SU-DHL-6 (cell line): ENCODE measurements around the gene OR1J4.

ENCODE experiments used
- EZH2phosphoT487 ChIP-seq: fragments of 200-600 bp; sonication (generic), shearing (Covaris generic); conservative IDR thresholded peaks from 2 replicates; pipeline ENCODE4 v1.6.1; 2018; ENCODE audit warnings: mild to moderate bottlenecking, antibody characterized with exemption, low read length, moderate library complexity, mixed read lengths
- TF ChIP-seq, protein P1 (sequence below): fragments of 200-600 bp; sonication (generic); IDR thresholded peaks from one replicate; pipeline ENCODE4 v1.5.1; 2017; ENCODE audit warnings: antibody characterized with exemption, mild to moderate bottlenecking, low read length, moderate library complexity; ENCODE audit not compliant: insufficient read depth, poor library complexity, severe bottlenecking

DNA sequence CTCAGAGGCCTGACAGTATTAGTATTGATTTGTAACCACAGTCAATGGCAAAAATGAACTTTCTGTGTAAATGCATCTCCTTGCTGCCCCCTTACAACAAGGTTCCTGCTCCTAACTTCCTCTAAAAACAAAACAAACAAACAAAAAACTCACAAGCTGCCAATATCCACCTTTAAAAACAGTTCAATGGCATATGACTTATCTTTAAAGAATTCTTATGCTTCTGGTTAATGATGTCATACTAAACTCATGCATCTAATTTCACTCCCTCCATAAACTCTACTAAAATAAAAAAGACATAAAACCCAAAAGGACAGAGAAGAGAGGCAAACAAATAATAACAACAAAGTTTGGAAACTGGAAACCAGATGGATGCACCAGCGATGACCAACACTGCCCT, 17.2 kb downstream of the OR1J4 start:
- TF ChIP-seq, protein P1, sequence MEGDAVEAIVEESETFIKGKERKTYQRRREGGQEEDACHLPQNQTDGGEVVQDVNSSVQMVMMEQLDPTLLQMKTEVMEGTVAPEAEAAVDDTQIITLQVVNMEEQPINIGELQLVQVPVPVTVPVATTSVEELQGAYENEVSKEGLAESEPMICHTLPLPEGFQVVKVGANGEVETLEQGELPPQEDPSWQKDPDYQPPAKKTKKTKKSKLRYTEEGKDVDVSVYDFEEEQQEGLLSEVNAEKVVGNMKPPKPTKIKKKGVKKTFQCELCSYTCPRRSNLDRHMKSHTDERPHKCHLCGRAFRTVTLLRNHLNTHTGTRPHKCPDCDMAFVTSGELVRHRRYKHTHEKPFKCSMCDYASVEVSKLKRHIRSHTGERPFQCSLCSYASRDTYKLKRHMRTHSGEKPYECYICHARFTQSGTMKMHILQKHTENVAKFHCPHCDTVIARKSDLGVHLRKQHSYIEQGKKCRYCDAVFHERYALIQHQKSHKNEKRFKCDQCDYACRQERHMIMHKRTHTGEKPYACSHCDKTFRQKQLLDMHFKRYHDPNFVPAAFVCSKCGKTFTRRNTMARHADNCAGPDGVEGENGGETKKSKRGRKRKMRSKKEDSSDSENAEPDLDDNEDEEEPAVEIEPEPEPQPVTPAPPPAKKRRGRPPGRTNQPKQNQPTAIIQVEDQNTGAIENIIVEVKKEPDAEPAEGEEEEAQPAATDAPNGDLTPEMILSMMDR = no peak
- TF ChIP-seq EZH2phosphoT487 = no peak
